Activated CD8-positive, alpha-beta T cell treated with anti-CD3 and anti-CD28 coated beads for 36 hours (primary cell): Measurements from ENCODE around the gene EYA4. TPM values are rescaled to one million over a fixed set of nuclear protein-coding genes. Genes with fewer than 3 reads are reported as not detected.

Experiments used
- ATAC-seq: fragments of 200-7000 bp; cut with Tn5 transposase; one replicate; pipeline ENCODE4 v1.10.0; 2021; ENCODE audit warnings: mild to moderate bottlenecking, moderate library complexity
- CTCF ChIA-PET: fragments of 350-600 bp; sonication (Branson Sonifier 250); formaldehyde crosslinking; loops from one replicate; lab custom pipeline; 2021; ENCODE audit warnings: antibody characterized with exemption; lab: Charles Lee
- POLR2A ChIA-PET: fragments of 350-600 bp; sonication (Branson Sonifier 250); formaldehyde crosslinking; loops from one replicate; lab custom pipeline; 2021; ENCODE audit warnings: antibody characterized with exemption; lab: Charles Lee
- DNase-seq: peaks from one replicate; pipeline ENCODE4 v3.0.0-alpha.2; 2020
- H3K27ac Mint-ChIP-seq: one replicate; pipeline ENCODE4 v1.8.0; 2021; ENCODE audit warnings: mild to moderate bottlenecking, mixed read lengths
- H3K27me3 Mint-ChIP-seq: one replicate; pipeline ENCODE4 v1.8.0; 2021; ENCODE audit warnings: mixed read lengths
- H3K36me3 Mint-ChIP-seq: one replicate; pipeline ENCODE4 v1.8.0; 2021; ENCODE audit warnings: low read depth, mixed read lengths
- H3K4me1 Mint-ChIP-seq: one replicate; pipeline ENCODE4 v1.8.0; 2021; ENCODE audit warnings: low read depth, mixed read lengths
- H3K4me3 Mint-ChIP-seq: one replicate; pipeline ENCODE4 v1.8.0; 2021; ENCODE audit warnings: mild to moderate bottlenecking, moderate library complexity, mixed read lengths
- H3K9me3 Mint-ChIP-seq: one replicate; pipeline ENCODE4 v1.8.0; 2021; ENCODE audit warnings: mixed read lengths
- intact Hi-C: fragments of 100-400 bp; cut with micrococcal nuclease; formaldehyde crosslinking; loops from one replicate; pipeline ENCODE4 v1.10.0; 2022
- total RNA-seq, 2 experiments: library from RNA; stranded (reverse); gene quantifications; one replicate each; pipeline ENCODE4 v1.2.3, GENCODE V29; 2021
- TF ChIP-seq, protein P1 (sequence below): fragments of 200-600 bp; IDR thresholded peaks from one replicate; pipeline ENCODE4 v1.8.0; 2022; ENCODE audit warnings: antibody characterized with exemption, mild to moderate bottlenecking

The EYA4 gene
- total RNA-seq, 2 experiments from 2014 or later, result not detected

DNA sequence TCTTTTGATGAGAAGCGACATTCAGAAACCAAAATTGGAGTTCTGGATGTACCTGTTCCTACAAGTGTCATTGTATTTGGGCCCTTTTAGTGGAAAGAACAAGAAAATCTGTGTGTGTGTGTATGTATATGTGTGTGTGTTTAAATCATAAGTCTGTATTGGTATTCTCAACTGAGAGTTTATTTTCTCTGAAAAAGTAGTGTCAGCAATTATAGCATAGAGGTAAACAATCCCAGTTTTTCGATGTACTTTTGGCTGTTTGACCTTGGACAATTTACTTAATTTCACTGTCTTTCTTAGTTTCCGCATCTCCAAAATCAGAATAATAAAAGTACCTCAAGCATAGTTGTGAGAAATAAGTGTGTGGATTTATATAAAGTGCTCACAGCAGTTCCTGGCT lies 57.2 kb downstream of the EYA4 start:
- CTCF ChIA-PET, result no interaction called here

DNA sequence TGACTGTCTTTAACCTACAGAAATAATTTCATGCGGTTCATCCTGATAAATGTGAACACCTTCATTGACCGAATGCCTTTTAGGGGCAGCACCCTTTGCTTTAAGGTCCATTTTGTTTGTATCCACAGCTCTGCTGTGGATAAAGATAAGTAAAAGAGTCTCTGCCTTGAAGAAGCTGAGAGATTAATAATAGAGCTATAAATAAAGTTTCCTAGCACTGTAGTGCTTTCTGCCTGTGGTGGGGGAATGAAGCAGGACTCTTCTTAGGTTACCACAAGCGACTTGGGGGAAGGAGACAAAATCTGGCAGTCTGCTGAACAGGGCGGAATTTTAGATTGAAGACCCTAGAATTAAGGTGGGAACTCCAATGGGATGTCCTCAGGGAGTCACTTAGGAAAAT lies 57.6 kb downstream of the EYA4 start:
- H3K27me3 Mint-ChIP-seq, result peaks cover 2% of the 10 kb centered on the region
- H3K9me3 Mint-ChIP-seq, result no peaks in the 10 kb centered on the region
- no peak for DNase-seq
- ATAC-seq, result no peak
- POLR2A ChIA-PET, result interaction anchor here (0.6 kb wide), 1 partner anchor 402 kb away, joined by 3 read pairs; no protein-coding TSS in a partner anchor
- H3K27ac Mint-ChIP-seq, result no peak overlapping the region
- H3K4me3 Mint-ChIP-seq, result no peak overlapping the region
- intact Hi-C loops, result no loop called here
- no peaks in the 10 kb centered on the region for H3K4me1 Mint-ChIP-seq
- TF ChIP-seq, protein P1, sequence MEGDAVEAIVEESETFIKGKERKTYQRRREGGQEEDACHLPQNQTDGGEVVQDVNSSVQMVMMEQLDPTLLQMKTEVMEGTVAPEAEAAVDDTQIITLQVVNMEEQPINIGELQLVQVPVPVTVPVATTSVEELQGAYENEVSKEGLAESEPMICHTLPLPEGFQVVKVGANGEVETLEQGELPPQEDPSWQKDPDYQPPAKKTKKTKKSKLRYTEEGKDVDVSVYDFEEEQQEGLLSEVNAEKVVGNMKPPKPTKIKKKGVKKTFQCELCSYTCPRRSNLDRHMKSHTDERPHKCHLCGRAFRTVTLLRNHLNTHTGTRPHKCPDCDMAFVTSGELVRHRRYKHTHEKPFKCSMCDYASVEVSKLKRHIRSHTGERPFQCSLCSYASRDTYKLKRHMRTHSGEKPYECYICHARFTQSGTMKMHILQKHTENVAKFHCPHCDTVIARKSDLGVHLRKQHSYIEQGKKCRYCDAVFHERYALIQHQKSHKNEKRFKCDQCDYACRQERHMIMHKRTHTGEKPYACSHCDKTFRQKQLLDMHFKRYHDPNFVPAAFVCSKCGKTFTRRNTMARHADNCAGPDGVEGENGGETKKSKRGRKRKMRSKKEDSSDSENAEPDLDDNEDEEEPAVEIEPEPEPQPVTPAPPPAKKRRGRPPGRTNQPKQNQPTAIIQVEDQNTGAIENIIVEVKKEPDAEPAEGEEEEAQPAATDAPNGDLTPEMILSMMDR, result no peak
- H3K36me3 Mint-ChIP-seq, result no peaks in the 10 kb centered on the region
- CTCF ChIA-PET, result no interaction called here

More for the DNA sequence above, 57.2 kb downstream of the EYA4 start:
- H3K27me3 Mint-ChIP-seq, result peaks cover 2% of the 10 kb centered on the region
- no peak overlapping the region for H3K27ac Mint-ChIP-seq
- no peak for DNase-seq
- H3K9me3 Mint-ChIP-seq, result no peaks in the 10 kb centered on the region
- intact Hi-C loops, result no loop called here
- POLR2A ChIA-PET, result no interaction called here
- H3K4me1 Mint-ChIP-seq, result no peaks in the 10 kb centered on the region
- no peaks in the 10 kb centered on the region for H3K36me3 Mint-ChIP-seq
- no peak for ATAC-seq
- H3K4me3 Mint-ChIP-seq, result no peak overlapping the region
- TF ChIP-seq, protein P1, result no peak

DNA sequence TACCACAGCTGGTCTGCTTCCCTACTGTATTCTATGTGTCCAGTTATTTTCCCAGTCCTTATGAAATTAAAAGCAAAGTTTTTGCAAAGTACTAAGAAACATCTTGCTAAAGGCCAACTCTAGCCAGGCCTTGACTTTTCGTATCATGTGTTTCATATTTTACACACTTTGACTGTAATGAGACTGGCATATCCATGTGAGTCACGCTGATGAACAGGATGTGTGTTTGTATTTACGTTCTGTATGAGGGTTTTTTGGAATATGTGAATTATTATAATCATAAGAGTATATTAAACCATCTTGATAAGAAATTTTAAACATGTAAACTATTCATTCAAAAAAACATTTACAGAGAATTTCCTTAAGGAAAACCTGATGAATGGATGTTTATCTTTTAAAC lies 59.7 kb downstream of the EYA4 start:
- DNase-seq (no peak), ATAC-seq (no peak)
- no peaks in the 10 kb centered on the region for H3K36me3 Mint-ChIP-seq
- TF ChIP-seq, protein P1, result no peak
- no peak overlapping the region for H3K27ac Mint-ChIP-seq
- no peaks in the 10 kb centered on the region for H3K4me1 Mint-ChIP-seq
- peaks cover 4% of the 10 kb centered on the region for H3K27me3 Mint-ChIP-seq
- no peaks in the 10 kb centered on the region for H3K9me3 Mint-ChIP-seq
- ChIA-PET CTCF (no interaction called here), POLR2A (interaction anchor here (0.6 kb wide), 1 partner anchor 1201 kb away, joined by 3 read pairs; no protein-coding TSS in a partner anchor)
- no peak overlapping the region for H3K4me3 Mint-ChIP-seq
- intact Hi-C loops, result no loop called here

DNA sequence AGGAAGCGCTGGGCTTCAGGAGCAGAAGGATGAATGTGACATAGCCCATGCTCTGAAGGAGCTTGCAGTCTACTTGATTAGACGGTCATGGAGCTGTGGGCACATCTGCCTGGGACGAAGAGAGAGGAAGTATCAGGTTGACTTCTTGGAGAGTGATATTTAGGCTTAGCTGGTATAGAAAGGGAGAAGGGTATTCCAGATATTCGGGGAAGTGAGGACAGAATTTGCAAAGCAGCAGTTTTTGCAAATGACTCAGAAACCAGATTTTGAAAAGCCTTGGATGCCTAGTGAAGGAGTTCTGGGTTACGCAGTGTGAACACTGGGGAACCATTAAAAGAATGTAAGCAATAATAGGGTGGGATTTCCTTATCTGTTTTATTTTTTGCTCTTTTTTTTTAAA lies 60.7 kb downstream of the EYA4 start:
- Mint-ChIP-seq H3K4me1 (no peaks in the 10 kb centered on the region), H3K4me3 (no peak overlapping the region), H3K9me3 (no peaks in the 10 kb centered on the region), H3K36me3 (no peaks in the 10 kb centered on the region), H3K27ac (no peak overlapping the region), H3K27me3 (peaks cover 4% of the 10 kb centered on the region)
- intact Hi-C loops, result no loop called here
- CTCF ChIA-PET, result no interaction called here
- DNase-seq (no peak), ATAC-seq (no peak)
- TF ChIP-seq, protein P1, result no peak
- POLR2A ChIA-PET, result interaction anchor here (0.6 kb wide), 1 partner anchor 1202 kb away, joined by 3 read pairs; no protein-coding TSS in a partner anchor

DNA sequence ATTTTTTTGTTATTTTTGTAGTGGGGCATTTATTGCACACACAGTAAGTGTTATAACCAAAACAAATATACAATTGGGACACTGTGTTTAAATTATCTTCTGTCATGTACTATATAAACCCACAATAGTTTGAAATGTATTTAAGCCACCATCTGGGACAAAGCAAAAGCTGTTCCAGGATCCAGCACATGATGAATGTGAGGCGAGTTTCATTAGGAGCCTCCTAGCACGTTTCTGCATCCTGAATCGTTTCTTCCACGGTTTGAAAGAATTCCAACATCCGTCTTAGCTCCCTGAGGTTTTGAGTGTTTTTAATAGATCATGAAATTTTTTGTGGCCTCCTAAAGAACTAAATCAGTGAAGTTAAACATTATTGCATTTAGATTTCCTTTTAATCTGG lies 65.8 kb downstream of the EYA4 start:
- TF ChIP-seq, protein P1, result no peak
- intact Hi-C loops, result no loop called here
- ChIA-PET CTCF (no interaction called here), POLR2A (no interaction called here)
- H3K4me1 Mint-ChIP-seq, result no peaks in the 10 kb centered on the region
- ATAC-seq (no peak), DNase-seq (no peak)
- no peak overlapping the region for H3K4me3 Mint-ChIP-seq
- no peak overlapping the region for H3K27ac Mint-ChIP-seq
- peaks cover 4% of the 10 kb centered on the region for H3K27me3 Mint-ChIP-seq
- no peaks in the 10 kb centered on the region for H3K9me3 Mint-ChIP-seq
- no peaks in the 10 kb centered on the region for H3K36me3 Mint-ChIP-seq
